NCI-H226 (cell line): ENCODE results near the gene CCDC174.

Source experiments
- DNase-seq: peaks from one replicate; pipeline ENCODE4 v3.0.0-alpha.2; 2015

Gene CCDC174

DNA sequence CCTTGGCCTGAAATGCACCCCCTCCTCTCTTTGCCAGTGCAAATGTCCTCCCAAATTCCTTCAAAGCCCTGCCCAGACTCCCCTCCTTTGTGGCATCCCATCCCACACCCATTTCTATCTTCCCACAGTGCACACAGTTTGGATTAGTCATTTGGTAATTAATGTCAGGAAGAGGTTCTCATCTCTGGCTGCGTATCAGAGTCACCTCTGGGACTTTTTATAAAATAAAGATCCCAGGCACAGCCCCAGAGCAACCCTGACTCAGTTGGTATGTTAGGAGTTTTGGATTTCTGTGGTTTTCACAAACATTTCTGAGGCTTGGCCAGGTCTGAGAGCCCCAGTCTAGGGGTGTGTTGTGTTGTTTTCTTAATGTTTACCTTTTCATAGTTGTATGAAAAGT is 65.0 kb downstream of the CCDC174 start:
- DNase-seq: no peak

DNA sequence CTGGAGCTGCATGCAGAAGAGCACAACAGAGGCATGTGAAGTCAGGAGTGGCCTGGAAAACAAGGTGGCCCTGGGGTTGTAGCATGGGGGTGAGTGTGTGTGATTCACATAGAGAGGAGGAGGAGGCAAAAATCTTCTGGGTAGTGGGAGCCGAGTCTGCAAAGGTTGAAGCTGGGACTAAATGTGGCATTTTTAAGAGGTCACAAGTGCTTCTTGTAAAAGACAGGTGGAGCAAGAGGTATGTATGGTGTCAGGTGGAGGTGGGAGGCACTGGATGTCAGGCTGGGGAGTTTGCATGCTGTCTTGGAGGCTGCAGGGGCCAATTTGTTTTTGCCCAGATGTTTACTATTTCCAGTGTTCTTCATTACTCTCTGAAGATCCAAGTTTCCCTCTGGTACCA is 65.7 kb downstream of the CCDC174 start:
- DNase-seq: no peak

DNA sequence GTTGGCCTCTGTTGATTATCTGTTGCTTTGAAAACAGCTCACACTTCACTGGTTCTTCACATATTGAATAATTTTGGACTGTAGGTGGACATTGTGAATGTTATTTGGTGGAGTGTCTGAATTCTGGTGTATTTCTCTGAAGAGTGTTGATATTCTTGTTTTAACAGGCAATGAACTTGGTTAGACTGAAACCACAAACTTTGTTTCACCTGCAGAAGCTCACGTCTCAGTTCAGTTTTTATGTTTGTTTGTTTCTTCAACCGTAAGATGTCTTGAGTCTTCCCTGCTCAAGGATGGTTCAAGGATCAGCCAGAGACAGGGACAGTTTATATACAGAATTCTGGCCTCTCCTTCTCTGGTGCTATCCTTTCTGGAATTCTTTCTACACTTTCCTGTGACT is 67.0 kb downstream of the CCDC174 start:
- no peak for DNase-seq

DNA sequence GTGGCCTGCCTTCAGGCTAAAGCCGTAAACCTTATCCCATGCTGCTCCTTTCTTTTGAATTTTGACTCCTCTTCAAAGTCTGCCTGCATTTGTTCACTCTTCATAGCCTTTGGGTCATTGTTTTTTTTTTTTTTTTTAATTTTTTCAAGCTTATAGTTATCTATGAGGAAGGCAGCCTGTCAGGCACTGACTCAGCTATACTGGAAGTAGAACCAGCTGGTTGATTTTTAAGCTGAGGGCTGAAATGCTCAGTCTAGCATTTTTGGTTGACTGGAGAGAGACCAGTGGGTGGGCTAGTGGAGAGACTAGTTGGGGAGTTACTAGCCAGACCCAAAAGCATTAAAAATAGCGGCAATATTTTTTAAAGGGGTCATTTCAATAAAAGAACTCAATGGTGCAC is 67.4 kb downstream of the CCDC174 start:
- no peak for DNase-seq

DNA sequence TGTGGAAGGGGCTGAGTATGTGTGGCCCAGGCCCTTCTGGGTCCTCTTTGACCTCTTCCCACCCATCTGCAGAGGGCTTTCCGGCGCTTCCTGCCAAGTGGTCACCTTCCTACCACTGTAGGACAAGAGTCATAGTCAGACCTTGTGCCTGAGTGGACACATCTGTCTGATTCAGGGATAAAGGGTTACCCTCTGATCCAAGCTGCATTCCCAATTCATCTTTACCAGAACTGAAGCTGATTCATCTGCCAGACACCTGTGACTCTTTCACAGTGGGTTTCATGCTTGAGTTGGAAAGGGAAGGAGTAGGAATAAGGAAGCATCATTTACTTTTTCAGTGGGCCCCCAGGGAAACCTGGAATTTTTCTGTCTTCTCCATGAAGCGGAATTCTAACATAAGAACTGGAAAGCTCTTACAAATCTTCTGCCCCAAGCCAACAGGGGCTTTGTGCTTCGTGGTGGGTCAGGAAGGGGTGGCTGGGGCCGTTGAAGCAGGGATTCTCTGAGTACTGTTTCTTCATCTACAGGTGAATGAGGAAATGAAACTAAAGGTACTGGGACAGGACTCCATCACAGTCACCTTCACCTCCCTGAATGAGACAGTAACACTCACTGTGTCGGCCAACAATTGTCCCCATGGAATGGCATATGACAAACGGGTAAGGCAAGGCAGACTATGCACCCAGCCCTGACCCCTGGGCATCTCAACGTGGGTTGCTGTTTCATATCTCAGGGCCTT is 69.7 kb downstream of the CCDC174 start:
- DNase-seq: no peak
